Stimulated activated naive CD4-positive, alpha-beta T cell treated with Interleukin-2 at 50 U/mL for 16 hours (primary cell): ENCODE results near the gene DHX32.

ENCODE experiments used
- DNase-seq: peaks from one replicate; lab custom pipeline; 2025; lab: John Stamatoyannopoulos, UW

DHX32 gene

GRCh38 chr10:125811251-125811650 is 69.8 kb downstream of the DHX32 start:
- DNase-seq = no peak

- DNase-seq = no peak
These were observed 73.0 kb downstream of the DHX32 start for GRCh38 chr10:125808047-125808446.

GRCh38 chr10:125802739-125803138 is 78.4 kb downstream of the DHX32 start:
- no peak for DNase-seq

GRCh38 chr10:125802131-125802530 is 79.0 kb downstream of the DHX32 start:
- DNase-seq = no peak

GRCh38 chr10:125801574-125801973 is 79.5 kb downstream of the DHX32 start:
- no peak for DNase-seq

GRCh38 chr10:125799451-125800182 is 81.5 kb downstream of the DHX32 start:
- DNase-seq = no peak

- DNase-seq = no peak
These were observed 83.0 kb downstream of the DHX32 start for GRCh38 chr10:125797994-125798662.

- no peak for DNase-seq
These were observed 83.7 kb downstream of the DHX32 start for GRCh38 chr10:125797424-125797823.

GRCh38 chr10:125795637-125796190 is 85.4 kb downstream of the DHX32 start:
- DNase-seq = no peak

- no peak for DNase-seq
These were observed 86.0 kb downstream of the DHX32 start for GRCh38 chr10:125795128-125795527.

- DNase-seq = no peak
These were observed 88.5 kb downstream of the DHX32 start for GRCh38 chr10:125792342-125793300.

- no peak for DNase-seq
These were observed 92.7 kb downstream of the DHX32 start for GRCh38 chr10:125788156-125789034.
